B cell (primary cell): ENCODE data around the gene THBS2. TPM values are rescaled to one million over a fixed set of nuclear protein-coding genes. Genes with fewer than 3 reads are reported as not detected.

Source experiments
- ATAC-seq: fragments of 200-7000 bp; cut with Tn5 transposase; one replicate; pipeline ENCODE4 v1.10.0; 2021; ENCODE audit warnings: low read depth, mild to moderate bottlenecking, moderate number of reproducible peaks, moderate library complexity
- CTCF ChIA-PET: fragments of 350-600 bp; sonication (Branson Sonifier 250); formaldehyde crosslinking; loops from one replicate; lab custom pipeline; 2021; ENCODE audit warnings: antibody characterized with exemption, inconsistent platforms; lab: Charles Lee
- POLR2A ChIA-PET: fragments of 350-600 bp; sonication (Branson Sonifier 250); formaldehyde crosslinking; loops from one replicate; lab custom pipeline; 2021; ENCODE audit warnings: antibody characterized with exemption; lab: Charles Lee
- DNase-seq: peaks from one replicate; pipeline ENCODE4 v3.0.0; 2013
- H2AFZ ChIP-seq: 2 replicates; pipeline ENCODE4 v1.6.1; 2012; ENCODE audit warnings: mild to moderate bottlenecking, low read depth, low read length; ENCODE audit not compliant: insufficient read depth, poor library complexity, severe bottlenecking
- H3K27ac ChIP-seq, 2 donors: 1 replicate in 1 of 2; 2 replicates in 1 of 2; pipeline ENCODE4 v1.5.1; 2012 to 2013; ENCODE audit warnings: low read length in 2 of 2, mild to moderate bottlenecking in 2 of 2, moderate library complexity in 1 of 2
- H3K27me3 ChIP-seq, 4 experiments: fragments of 200-600 bp in 1 of 4; sonication (generic) in 1 of 4; replicated peaks in 1 of 4; 1 replicate in 2 of 4; 2 replicates in 2 of 4; pipeline versions ENCODE4 v1.6.1 to v1.7.0; 2013 to 2016; ENCODE audit warnings: low read length in 3 of 4, mild to moderate bottlenecking in 2 of 4, mixed read lengths in 1 of 4, moderate library complexity in 1 of 4; ENCODE audit not compliant: insufficient read depth in 4 of 4, control insufficient read depth in 3 of 4; ENCODE audit errors: control extremely low read depth in 1 of 4
- H3K36me3 ChIP-seq, 2 experiments: replicated peaks in 1 of 2; 1 replicate in 1 of 2; 2 replicates in 1 of 2; pipeline versions ENCODE4 v1.6.1 to v1.7.1; 2013; ENCODE audit warnings: low read length in 1 of 2; ENCODE audit not compliant: insufficient read depth in 2 of 2, control insufficient read depth in 1 of 2; ENCODE audit errors: control extremely low read depth in 1 of 2, extremely low read depth in 1 of 2
- H3K4me1 ChIP-seq, 2 donors: fragments of 200-600 bp in 1 of 2; sonication (generic) in 1 of 2; 1 replicate in 1 of 2; 2 replicates in 1 of 2; pipeline versions ENCODE4 v1.5.1 to v1.6.1; 2013 to 2017; ENCODE audit warnings: low read length in 2 of 2; ENCODE audit not compliant: control insufficient read depth in 2 of 2, insufficient read depth in 2 of 2
- H3K4me2 ChIP-seq: replicated peaks from 2 replicates; pipeline ENCODE3; 2012; ENCODE audit warnings: mild to moderate bottlenecking, low read depth, low read length; ENCODE audit not compliant: poor library complexity, severe bottlenecking
- H3K4me3 ChIP-seq, 5 experiments: fragments of 200-600 bp in 1 of 5; sonication (generic) in 1 of 5; 1 replicate in 3 of 5; 2 replicates in 2 of 5; pipeline versions ENCODE4 v1.5.1 to v1.7.0; 2011 to 2016; ENCODE audit warnings: low read length in 4 of 5, mild to moderate bottlenecking in 4 of 5, low read depth in 2 of 5, control low read depth in 1 of 5, moderate library complexity in 1 of 5; ENCODE audit not compliant: insufficient read depth in 1 of 5; ENCODE audit errors: control extremely low read depth in 1 of 5, extremely low read depth in 1 of 5
- H3K79me2 ChIP-seq: fragments of 200-600 bp; sonication (generic); one replicate; pipeline ENCODE4 v1.6.0; 2016; ENCODE audit warnings: low read length; ENCODE audit not compliant: control insufficient read depth, insufficient read depth
- H3K9ac ChIP-seq: fragments of 200-600 bp; sonication (generic); 2 replicates; pipeline ENCODE4 v1.6.1; 2017; ENCODE audit warnings: mild to moderate bottlenecking, low read length, moderate library complexity
- H3K9me3 ChIP-seq, 3 donors: one replicate each; pipeline versions ENCODE4 v1.6.1 to v1.7.1; 2013; ENCODE audit warnings: low read length in 2 of 3; ENCODE audit not compliant: control insufficient read depth in 2 of 3, insufficient read depth in 1 of 3; ENCODE audit errors: control extremely low read depth in 1 of 3
- H4K20me1 ChIP-seq: 2 replicates; pipeline ENCODE4 v1.6.0; 2012; ENCODE audit warnings: mild to moderate bottlenecking, low read length; ENCODE audit not compliant: insufficient read depth, control insufficient read depth, poor library complexity, severe bottlenecking
- H3K27ac Mint-ChIP-seq: one replicate; pipeline ENCODE4 v1.8.0; 2021; ENCODE audit warnings: mixed read lengths
- H3K27me3 Mint-ChIP-seq: one replicate; pipeline ENCODE4 v1.8.0; 2021; ENCODE audit warnings: mixed read lengths
- H3K4me1 Mint-ChIP-seq: one replicate; pipeline ENCODE4 v1.8.0; 2021; ENCODE audit warnings: mixed read lengths
- H3K4me3 Mint-ChIP-seq: one replicate; pipeline ENCODE4 v1.8.0; 2021; ENCODE audit warnings: mixed read lengths
- H3K9me3 Mint-ChIP-seq: one replicate; pipeline ENCODE4 v1.8.0; 2022; ENCODE audit warnings: mixed read lengths; ENCODE audit not compliant: insufficient read depth
- CTCF ChIP-seq: fragments of 200-600 bp; IDR thresholded peaks from one replicate; pipeline ENCODE4 v1.8.0; 2022; ENCODE audit warnings: antibody characterized with exemption, mild to moderate bottlenecking
- EZH2 ChIP-seq: IDR thresholded peaks from 2 replicates; pipeline ENCODE4 v1.6.1; 2012; ENCODE audit warnings: borderline replicate concordance, low read depth, mild to moderate bottlenecking, moderate library complexity, low read length; ENCODE audit not compliant: insufficient read depth, poor library complexity, severe bottlenecking
- WGBS: methylation state at CpG from one replicate; pipeline ENCODE4 v1.1.5; 2013; ENCODE audit warnings: missing lambda C conversion rate; ENCODE audit not compliant: insufficient coverage; 5-methylcytosine and 5-hydroxymethylcytosine counted together
- intact Hi-C: fragments of 100-400 bp; cut with micrococcal nuclease; formaldehyde crosslinking; loops from one replicate; pipeline ENCODE4 v1.10.0; 2022
- polyA plus RNA-seq: library from polyadenylated mRNA; depleted of rRNA; stranded (reverse); fragments of >200 nt; gene quantifications from 2 replicates; pipeline ENCODE4 v1.2.3, GENCODE V29; 2012
- total RNA-seq, 2 donors: library from RNA; stranded (reverse); fragments of 120-200 nt in 1 of 2; gene quantifications; 1 replicate in 1 of 2; 2 replicates in 1 of 2; pipeline versions ENCODE4 v1.2.3 to v1.2.4, GENCODE V29; 2013 to 2022

Gene THBS2
- total and polyA plus RNA-seq, 2 donors (not counting 1 experiment from before 2014, with no cell fraction given): not detected

GRCh38 chr6:169201985-169202384, 51.7 kb downstream of the THBS2 start:
- Mint-ChIP-seq H3K4me3 (no peak overlapping the region), H3K4me1 (no peaks in the 10 kb centered on the region), H3K27ac (no peak overlapping the region), H3K9me3 (peaks cover 5% of the 10 kb centered on the region), H3K27me3 (no peaks in the 10 kb centered on the region)
- Histone ChIP-seq H2AFZ (no peak overlapping the region), H3K36me3 (no peaks in the 10 kb centered on the region), H3K4me1 (no peaks in the 10 kb centered on the region), H4K20me1 (no peaks in the 10 kb centered on the region), H3K9ac (no peak overlapping the region), H3K9me3 (peaks cover 0 to 21% (median 6%) of the 10 kb centered on the region in 3 donors), H3K27me3 (peaks cover 0 to 4% (median 0%) of the 10 kb centered on the region in 4 experiments), H3K27ac (no peak overlapping the region), H3K4me3 (no peak overlapping the region), H3K4me2 (no peak overlapping the region), H3K79me2 (no peaks in the 10 kb centered on the region)
- ATAC-seq (no peak), DNase-seq (no peak)
- POLR2A ChIA-PET: no interaction called here
- CTCF ChIA-PET: no interaction called here
- intact Hi-C loops: no loop called here
- TF ChIP-seq CTCF (no peak), EZH2 (no peak)
- 95% methylated on average over 12 of the region's 12 CpGs for whole genome bisulfite sequencing

- H3K36me3 ChIP-seq: no peaks in the 10 kb centered on the region
- CTCF ChIA-PET: no interaction called here
- POLR2A ChIA-PET: no interaction called here
- no peak overlapping the region for H3K4me2 ChIP-seq
- Mint-ChIP-seq H3K4me3 (no peak overlapping the region), H3K27ac (no peak overlapping the region), H3K9me3 (peaks cover 2% of the 10 kb centered on the region), H3K4me1 (no peaks in the 10 kb centered on the region), H3K27me3 (no peaks in the 10 kb centered on the region)
- DNase-seq (no peak), ATAC-seq (no peak)
- WGBS: 90% methylated on average over 9 of the region's 11 CpGs
- H3K9me3 ChIP-seq: peaks cover 0 to 19% (median 0%) of the 10 kb centered on the region in 3 donors
- no peak overlapping the region for H2AFZ ChIP-seq
- H4K20me1 ChIP-seq: no peaks in the 10 kb centered on the region
- H3K79me2 ChIP-seq: no peaks in the 10 kb centered on the region
- peaks cover 0 to under 1% (median 0%) of the 10 kb centered on the region in 4 experiments for H3K27me3 ChIP-seq
- no peak overlapping the region for H3K9ac ChIP-seq
- TF ChIP-seq CTCF (no peak), EZH2 (no peak)
- H3K4me1 ChIP-seq: no peaks in the 10 kb centered on the region
- no peak overlapping the region for H3K4me3 ChIP-seq
- H3K27ac ChIP-seq: no peak overlapping the region
- intact Hi-C loops: no loop called here
Measured at GRCh38 chr6:169200893-169201514, 52.6 kb downstream of the THBS2 start.
